SJSA1 (cell line): Measurements from ENCODE around the gene PACRG. TPM values are rescaled to one million over a fixed set of nuclear protein-coding genes. Genes with fewer than 3 reads are reported as not detected.

Experiments
- DNase-seq, 2 experiments: peaks; one replicate each; pipeline ENCODE4 v3.0.0-alpha.2; 2015 to 2020; ENCODE audit warnings: low spot score in 2 of 2, low read depth in 1 of 2
- H3K27ac ChIP-seq: fragments of 250-450 bp; sonication (Bioruptor Pico); 2 replicates; pipeline ENCODE4 v1.5.1; 2020; ENCODE audit warnings: mild to moderate bottlenecking, moderate library complexity
- H3K27me3 ChIP-seq: fragments of 250-450 bp; sonication (Bioruptor Pico); replicated peaks from 2 replicates; pipeline ENCODE4 v1.5.1; 2020; ENCODE audit warnings: mild to moderate bottlenecking, moderate library complexity
- H3K36me3 ChIP-seq: fragments of 250-450 bp; sonication (Bioruptor Pico); 2 replicates; pipeline ENCODE4 v1.5.1; 2020; ENCODE audit warnings: mild to moderate bottlenecking
- H3K4me1 ChIP-seq: fragments of 250-450 bp; sonication (Bioruptor Pico); replicated peaks from 2 replicates; pipeline ENCODE4 v1.6.1; 2021; ENCODE audit warnings: mild to moderate bottlenecking
- H3K4me3 ChIP-seq: fragments of 250-450 bp; sonication (Bioruptor Pico); 2 replicates; pipeline ENCODE4 v1.5.1; 2020; ENCODE audit warnings: mild to moderate bottlenecking
- H3K9me3 ChIP-seq: fragments of 250-450 bp; sonication (Bioruptor Pico); replicated peaks from 2 replicates; pipeline ENCODE4 v1.5.1; 2020; ENCODE audit warnings: mild to moderate bottlenecking
- total RNA-seq: library from RNA; depleted of rRNA; stranded (reverse); fragments of >200 nt; shearing (Covaris generic); gene quantifications from 2 replicates; pipeline ENCODE4 v1.2.3, GENCODE V29; 2014

Gene PACRG
- total RNA-seq, 1 experiment from 2014 or later = not detected

- no peak for DNase-seq
- Histone ChIP-seq H3K4me1 (no peaks in the 10 kb centered on the region), H3K27me3 (no peaks in the 10 kb centered on the region), H3K9me3 (no peaks in the 10 kb centered on the region), H3K36me3 (no peaks in the 10 kb centered on the region), H3K4me3 (no peak overlapping the region), H3K27ac (no peak overlapping the region)
Observed at GRCh38 chr6:163010145-163010544, 282.4 kb downstream of the PACRG start.

- Histone ChIP-seq H3K27me3 (no peaks in the 10 kb centered on the region), H3K27ac (no peak overlapping the region), H3K4me3 (no peak overlapping the region), H3K4me1 (no peaks in the 10 kb centered on the region), H3K9me3 (no peaks in the 10 kb centered on the region), H3K36me3 (no peaks in the 10 kb centered on the region)
- DNase-seq = no peak
Observed at GRCh38 chr6:163014736-163015135, 287.0 kb downstream of the PACRG start.

GRCh38 chr6:163017801-163018200 is 290.0 kb downstream of the PACRG start:
- Histone ChIP-seq H3K4me3 (no peak overlapping the region), H3K27ac (no peak overlapping the region), H3K9me3 (no peaks in the 10 kb centered on the region; the same call in 1 of the 2 replicates), H3K27me3 (no peaks in the 10 kb centered on the region), H3K36me3 (no peaks in the 10 kb centered on the region), H3K4me1 (no peaks in the 10 kb centered on the region)
- DNase-seq = no peak

- no peaks in the 10 kb centered on the region; the same call in 1 of the 2 replicates for H3K9me3 ChIP-seq
- no peaks in the 10 kb centered on the region for H3K27me3 ChIP-seq
- no peaks in the 10 kb centered on the region for H3K36me3 ChIP-seq
- H3K27ac ChIP-seq = no peak overlapping the region
- H3K4me3 ChIP-seq = no peak overlapping the region
- H3K4me1 ChIP-seq = no peaks in the 10 kb centered on the region
- no peak for DNase-seq
Observed at GRCh38 chr6:163019926-163020325, 292.2 kb downstream of the PACRG start.

- no peak for DNase-seq
Observed at GRCh38 chr6:163021054-163021453, 293.3 kb downstream of the PACRG start.

GRCh38 chr6:163023700-163024099 is 295.9 kb downstream of the PACRG start:
- H3K9me3 ChIP-seq = no peaks in the 10 kb centered on the region; the same call in 1 of the 2 replicates
- H3K4me3 ChIP-seq = no peak overlapping the region
- H3K27ac ChIP-seq = no peak overlapping the region
- DNase-seq = peak in 1 of 2 experiments; percentile 2
- no peaks in the 10 kb centered on the region for H3K27me3 ChIP-seq
- H3K4me1 ChIP-seq = no peaks in the 10 kb centered on the region
- H3K36me3 ChIP-seq = no peaks in the 10 kb centered on the region

More at GRCh38 chr6:163021054-163021453, 293.3 kb downstream of the PACRG start:
- no peaks in the 10 kb centered on the region for H3K27me3 ChIP-seq
- H3K27ac ChIP-seq = no peak overlapping the region
- no peaks in the 10 kb centered on the region for H3K4me1 ChIP-seq
- H3K4me3 ChIP-seq = no peak overlapping the region
- H3K9me3 ChIP-seq = no peaks in the 10 kb centered on the region; the same call in 1 of the 2 replicates
- H3K36me3 ChIP-seq = no peaks in the 10 kb centered on the region

GRCh38 chr6:163026893-163027292 is 299.1 kb downstream of the PACRG start:
- Histone ChIP-seq H3K27ac (no peak overlapping the region), H3K4me3 (no peak overlapping the region), H3K4me1 (no peaks in the 10 kb centered on the region)

GRCh38 chr6:163030980-163031379 is 303.2 kb downstream of the PACRG start:
- Histone ChIP-seq H3K9me3 (0 out of 2 replicates have a peak, but pooled peaks cover 3% of the 10 kb centered on the region), H3K36me3 (no peaks in the 10 kb centered on the region), H3K4me1 (no peaks in the 10 kb centered on the region), H3K27ac (no peak overlapping the region), H3K27me3 (no peaks in the 10 kb centered on the region), H3K4me3 (no peak overlapping the region)
- no peak for DNase-seq

More at GRCh38 chr6:163026893-163027292, 299.1 kb downstream of the PACRG start:
- Histone ChIP-seq H3K36me3 (no peaks in the 10 kb centered on the region), H3K9me3 (no peaks in the 10 kb centered on the region; the same call in 1 of the 2 replicates), H3K27me3 (no peaks in the 10 kb centered on the region)
- DNase-seq = no peak

- Histone ChIP-seq H3K9me3 (0 out of 2 replicates have a peak, but pooled peaks cover 3% of the 10 kb centered on the region), H3K36me3 (no peaks in the 10 kb centered on the region), H3K4me1 (no peaks in the 10 kb centered on the region), H3K27me3 (no peaks in the 10 kb centered on the region), H3K27ac (no peak overlapping the region), H3K4me3 (no peak overlapping the region)
- no peak for DNase-seq
Observed at GRCh38 chr6:163031931-163032330, 304.2 kb downstream of the PACRG start.

- no peaks in the 10 kb centered on the region for H3K27me3 ChIP-seq
- H3K27ac ChIP-seq = no peak overlapping the region
- H3K9me3 ChIP-seq = 0 out of 2 replicates have a peak, but pooled peaks cover 3% of the 10 kb centered on the region
- H3K36me3 ChIP-seq = no peaks in the 10 kb centered on the region
- H3K4me3 ChIP-seq = no peak overlapping the region
- H3K4me1 ChIP-seq = no peaks in the 10 kb centered on the region
- no peak for DNase-seq
Observed at GRCh38 chr6:163036160-163036645, 308.4 kb downstream of the PACRG start.

GRCh38 chr6:163038317-163038716 is 310.5 kb downstream of the PACRG start:
- no peaks in the 10 kb centered on the region for H3K4me1 ChIP-seq
- DNase-seq = no peak
- H3K27me3 ChIP-seq = no peaks in the 10 kb centered on the region
- 0 out of 2 replicates have a peak, but pooled peaks cover 3% of the 10 kb centered on the region for H3K9me3 ChIP-seq
- H3K27ac ChIP-seq = no peak overlapping the region
- no peak overlapping the region for H3K4me3 ChIP-seq
- no peaks in the 10 kb centered on the region for H3K36me3 ChIP-seq

GRCh38 chr6:163048345-163048744 is 320.6 kb downstream of the PACRG start:
- Histone ChIP-seq H3K4me1 (no peaks in the 10 kb centered on the region), H3K4me3 (no peak overlapping the region), H3K27me3 (no peaks in the 10 kb centered on the region), H3K36me3 (no peaks in the 10 kb centered on the region), H3K27ac (no peak overlapping the region), H3K9me3 (no peaks in the 10 kb centered on the region)
- no peak for DNase-seq

- no peaks in the 10 kb centered on the region for H3K27me3 ChIP-seq
Observed at GRCh38 chr6:163053667-163054344, 326.0 kb downstream of the PACRG start.

GRCh38 chr6:163054641-163055040 is 326.9 kb downstream of the PACRG start:
- Histone ChIP-seq H3K9me3 (no peaks in the 10 kb centered on the region), H3K27ac (no peak overlapping the region), H3K36me3 (no peaks in the 10 kb centered on the region), H3K4me3 (no peak overlapping the region), H3K27me3 (no peaks in the 10 kb centered on the region), H3K4me1 (no peaks in the 10 kb centered on the region)
- DNase-seq = no peak

More at GRCh38 chr6:163053667-163054344, 326.0 kb downstream of the PACRG start:
- H3K4me3 ChIP-seq = no peak overlapping the region
- H3K27ac ChIP-seq = no peak overlapping the region
- DNase-seq = no peak
- no peaks in the 10 kb centered on the region for H3K36me3 ChIP-seq
- H3K9me3 ChIP-seq = no peaks in the 10 kb centered on the region
- H3K4me1 ChIP-seq = no peaks in the 10 kb centered on the region
